HepG2 (cell line): ENCODE results near the gene FRMD8. TPM values are rescaled to one million over a fixed set of nuclear protein-coding genes. Genes with fewer than 3 reads are reported as not detected.

Experiments used
- GATAD1 ChIP-seq: IDR thresholded peaks from 2 replicates; pipeline ENCODE4 v1.6.1; 2016; ENCODE audit warnings: missing genetic modification reagents, missing compliant biosample characterization
- GTF3A ChIP-seq: sonication (generic); formaldehyde crosslinking; conservative IDR thresholded peaks from 2 replicates; pipeline ENCODE4 v1.4.0; 2020; ENCODE audit warnings: mild to moderate bottlenecking, missing genetic modification reagents
- KDM5A ChIP-seq: fragments of 200-600 bp; sonication (generic); IDR thresholded peaks from 2 replicates; pipeline ENCODE4 v1.7.0; 2018; ENCODE audit warnings: antibody characterized with exemption, mild to moderate bottlenecking, low read length, borderline replicate concordance
- KLF6 ChIP-seq: IDR thresholded peaks from 2 replicates; pipeline ENCODE4 v1.8.0; 2016; ENCODE audit warnings: missing biosample characterization, missing genetic modification reagents
- KMT2B ChIP-seq: IDR thresholded peaks from 2 replicates; pipeline ENCODE4 v1.6.1; 2016; ENCODE audit warnings: missing genetic modification reagents, missing compliant biosample characterization
- MEIS2 ChIP-seq: sonication (generic); formaldehyde crosslinking; IDR thresholded peaks from 2 replicates; pipeline ENCODE4 v1.9.0; 2021; ENCODE audit warnings: mild to moderate bottlenecking, missing genetic modification reagents
- PTBP1 ChIP-seq: fragments of 200-400 bp; formaldehyde crosslinking; IDR thresholded peaks from 2 replicates; pipeline ENCODE4 v1.6.1; 2018; ENCODE audit warnings: low read length, low read depth; ENCODE audit not compliant: poor library complexity, severe bottlenecking
- SIX1 ChIP-seq: sonication (generic); formaldehyde crosslinking; IDR thresholded peaks from 2 replicates; pipeline ENCODE4 v1.4.0; 2020; ENCODE audit warnings: missing genetic modification reagents, borderline replicate concordance
- SOX13 ChIP-seq, 3 experiments: fragments of 450-650 bp in 1 of 3; sonication (generic) in 1 of 3; formaldehyde crosslinking in 1 of 3; IDR thresholded peaks in 2 of 3; conservative IDR thresholded peaks in 1 of 3; 2 replicates each; pipeline versions ENCODE4 v1.5.0 to v1.6.1; 2016 to 2020; ENCODE audit warnings: antibody characterized with exemption in 1 of 3, mild to moderate bottlenecking in 1 of 3, missing compliant biosample characterization in 1 of 3, missing genetic modification reagents in 1 of 3, moderate library complexity in 1 of 3
- TEAD3 ChIP-seq: optimal IDR thresholded peaks from 2 replicates; pipeline ENCODE3; 2016; ENCODE audit warnings: borderline replicate concordance
- ZNF331 ChIP-seq: sonication (generic); formaldehyde crosslinking; IDR thresholded peaks from 2 replicates; pipeline ENCODE4 v1.4.0; 2020; ENCODE audit warnings: missing genetic modification reagents
- ZNF792 ChIP-seq: IDR thresholded peaks from 2 replicates; pipeline ENCODE4 v1.6.1; 2016
- polyA plus RNA-seq, 8 experiments: library from polyadenylated mRNA; depleted of rRNA in 3 of 8; stranded (reverse) in 7 of 8; unstranded in 1 of 8; fragments of >200 nt; fragmentation: Illumina TruSeq in 4 of 8; extraction: Trizol in 4 of 8; gene quantifications; 2 replicates each; pipeline versions ENCODE4 v1.2.1 to v1.2.3, GENCODE V29; 2011 to 2016; ENCODE audit warnings: low read depth in 4 of 8, missing spikeins in 1 of 8, mixed read lengths in 1 of 8; ENCODE audit not compliant: insufficient read depth in 1 of 8
- total RNA-seq, 5 experiments: library from RNA; depleted of rRNA; stranded (reverse); fragments of >200 nt; fragmentation: Illumina TruSeq; extraction: Trizol; gene quantifications; 2 replicates each; pipeline ENCODE4 v1.2.3, GENCODE V29; 2016; ENCODE audit warnings: low read depth in 1 of 5
- TF ChIP-seq, protein P1 (sequence below): sonication (generic); formaldehyde crosslinking; IDR thresholded peaks from 2 replicates; pipeline ENCODE4 v1.4.0; 2020; ENCODE audit warnings: missing genetic modification reagents
- TF ChIP-seq, protein P2 (sequence below): sonication (generic); formaldehyde crosslinking; IDR thresholded peaks from 2 replicates; pipeline ENCODE4 v1.4.0; 2020; ENCODE audit warnings: missing genetic modification reagents, borderline replicate concordance
- TF ChIP-seq, protein P3 (sequence below): sonication (generic); formaldehyde crosslinking; IDR thresholded peaks from 2 replicates; pipeline ENCODE4 v1.4.0; 2020; ENCODE audit warnings: missing genetic modification reagents
- TF ChIP-seq, protein P4 (sequence below): sonication (generic); formaldehyde crosslinking; IDR thresholded peaks from 2 replicates; pipeline ENCODE4 v1.4.0; 2020; ENCODE audit warnings: missing genetic modification reagents, borderline replicate concordance

Gene FRMD8
- total and polyA plus RNA-seq, 2 of the 13 experiments (the other 11 are each of a cell fraction or from before 2014, with no cell fraction given): 5.8 to 20.6 TPM

DNA sequence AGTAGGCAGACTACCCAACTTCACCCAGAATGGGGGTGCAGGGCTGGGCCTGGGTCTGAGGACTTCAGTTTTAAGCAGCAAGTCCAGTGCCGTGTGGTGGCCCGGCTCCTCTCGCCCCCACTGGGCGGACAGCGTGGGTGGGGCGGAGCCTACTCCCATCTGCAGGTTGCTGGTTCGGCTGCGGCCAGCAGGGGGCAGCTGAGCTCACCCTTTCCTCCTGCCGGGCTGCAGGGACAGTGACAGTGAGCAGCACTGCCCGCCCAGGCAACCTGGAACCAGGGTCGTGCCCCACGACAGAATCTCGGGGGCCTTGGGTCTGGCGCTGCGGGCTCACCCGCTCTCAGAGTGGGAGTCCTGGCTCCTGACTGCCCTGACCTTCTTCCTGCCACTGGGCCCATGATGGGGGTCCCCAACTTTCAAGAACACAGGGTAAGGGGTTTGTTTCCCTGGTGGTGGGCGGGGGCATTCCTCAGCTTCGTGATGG lies 29.9 kb downstream of the FRMD8 start (continued):
- TF ChIP-seq, protein P1, sequence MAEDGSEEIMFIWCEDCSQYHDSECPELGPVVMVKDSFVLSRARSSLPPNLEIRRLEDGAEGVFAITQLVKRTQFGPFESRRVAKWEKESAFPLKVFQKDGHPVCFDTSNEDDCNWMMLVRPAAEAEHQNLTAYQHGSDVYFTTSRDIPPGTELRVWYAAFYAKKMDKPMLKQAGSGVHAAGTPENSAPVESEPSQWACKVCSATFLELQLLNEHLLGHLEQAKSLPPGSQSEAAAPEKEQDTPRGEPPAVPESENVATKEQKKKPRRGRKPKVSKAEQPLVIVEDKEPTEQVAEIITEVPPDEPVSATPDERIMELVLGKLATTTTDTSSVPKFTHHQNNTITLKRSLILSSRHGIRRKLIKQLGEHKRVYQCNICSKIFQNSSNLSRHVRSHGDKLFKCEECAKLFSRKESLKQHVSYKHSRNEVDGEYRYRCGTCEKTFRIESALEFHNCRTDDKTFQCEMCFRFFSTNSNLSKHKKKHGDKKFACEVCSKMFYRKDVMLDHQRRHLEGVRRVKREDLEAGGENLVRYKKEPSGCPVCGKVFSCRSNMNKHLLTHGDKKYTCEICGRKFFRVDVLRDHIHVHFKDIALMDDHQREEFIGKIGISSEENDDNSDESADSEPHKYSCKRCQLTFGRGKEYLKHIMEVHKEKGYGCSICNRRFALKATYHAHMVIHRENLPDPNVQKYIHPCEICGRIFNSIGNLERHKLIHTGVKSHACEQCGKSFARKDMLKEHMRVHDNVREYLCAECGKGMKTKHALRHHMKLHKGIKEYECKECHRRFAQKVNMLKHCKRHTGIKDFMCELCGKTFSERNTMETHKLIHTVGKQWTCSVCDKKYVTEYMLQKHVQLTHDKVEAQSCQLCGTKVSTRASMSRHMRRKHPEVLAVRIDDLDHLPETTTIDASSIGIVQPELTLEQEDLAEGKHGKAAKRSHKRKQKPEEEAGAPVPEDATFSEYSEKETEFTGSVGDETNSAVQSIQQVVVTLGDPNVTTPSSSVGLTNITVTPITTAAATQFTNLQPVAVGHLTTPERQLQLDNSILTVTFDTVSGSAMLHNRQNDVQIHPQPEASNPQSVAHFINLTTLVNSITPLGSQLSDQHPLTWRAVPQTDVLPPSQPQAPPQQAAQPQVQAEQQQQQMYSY (CRISPR knock-in tag): 0 out of 2 replicates have a peak, but pooled peaks have one; percentile 15
- TF ChIP-seq KMT2B (CRISPR knock-in tag) (no peak), TEAD3 (peak; percentile 49), PTBP1 (peak; percentile 55), KLF6 (CRISPR knock-in tag) (peak; percentile 45; the same call in 1 of the 2 replicates), SOX13 (IDR thresholded peaks at IDR 0.05) (no peak), SOX13 (CRISPR knock-in tag; conservative IDR thresholded peaks at IDR 0.05 in 1 of 2, IDR thresholded peaks at IDR 0.05 in 1 of 2) (peak in 1 of 2 experiments; percentile 35; a peak in 1 of 4 replicates), GTF3A (CRISPR knock-in tag) (no peak), GATAD1 (0 out of 2 replicates have a peak, but pooled peaks have one; percentile 28), ZNF792 (CRISPR knock-in tag) (peak; percentile 71; the same call in 1 of the 2 replicates), MEIS2 (CRISPR knock-in tag) (peak; percentile 73; the same call in 1 of the 2 replicates), SIX1 (no peak), KDM5A (no peak; the same call in 1 of the 2 replicates), ZNF331 (CRISPR knock-in tag) (peak; percentile 74; the same call in 1 of the 2 replicates)
- TF ChIP-seq, protein P2, sequence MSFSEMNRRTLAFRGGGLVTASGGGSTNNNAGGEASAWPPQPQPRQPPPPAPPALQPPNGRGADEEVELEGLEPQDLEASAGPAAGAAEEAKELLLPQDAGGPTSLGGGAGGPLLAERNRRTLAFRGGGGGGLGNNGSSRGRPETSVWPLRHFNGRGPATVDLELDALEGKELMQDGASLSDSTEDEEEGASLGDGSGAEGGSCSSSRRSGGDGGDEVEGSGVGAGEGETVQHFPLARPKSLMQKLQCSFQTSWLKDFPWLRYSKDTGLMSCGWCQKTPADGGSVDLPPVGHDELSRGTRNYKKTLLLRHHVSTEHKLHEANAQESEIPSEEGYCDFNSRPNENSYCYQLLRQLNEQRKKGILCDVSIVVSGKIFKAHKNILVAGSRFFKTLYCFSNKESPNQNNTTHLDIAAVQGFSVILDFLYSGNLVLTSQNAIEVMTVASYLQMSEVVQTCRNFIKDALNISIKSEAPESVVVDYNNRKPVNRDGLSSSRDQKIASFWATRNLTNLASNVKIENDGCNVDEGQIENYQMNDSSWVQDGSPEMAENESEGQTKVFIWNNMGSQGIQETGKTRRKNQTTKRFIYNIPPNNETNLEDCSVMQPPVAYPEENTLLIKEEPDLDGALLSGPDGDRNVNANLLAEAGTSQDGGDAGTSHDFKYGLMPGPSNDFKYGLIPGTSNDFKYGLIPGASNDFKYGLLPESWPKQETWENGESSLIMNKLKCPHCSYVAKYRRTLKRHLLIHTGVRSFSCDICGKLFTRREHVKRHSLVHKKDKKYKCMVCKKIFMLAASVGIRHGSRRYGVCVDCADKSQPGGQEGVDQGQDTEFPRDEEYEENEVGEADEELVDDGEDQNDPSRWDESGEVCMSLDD (CRISPR knock-in tag): peak; percentile 33; the same call in 1 of the 2 replicates
- TF ChIP-seq, protein P3, sequence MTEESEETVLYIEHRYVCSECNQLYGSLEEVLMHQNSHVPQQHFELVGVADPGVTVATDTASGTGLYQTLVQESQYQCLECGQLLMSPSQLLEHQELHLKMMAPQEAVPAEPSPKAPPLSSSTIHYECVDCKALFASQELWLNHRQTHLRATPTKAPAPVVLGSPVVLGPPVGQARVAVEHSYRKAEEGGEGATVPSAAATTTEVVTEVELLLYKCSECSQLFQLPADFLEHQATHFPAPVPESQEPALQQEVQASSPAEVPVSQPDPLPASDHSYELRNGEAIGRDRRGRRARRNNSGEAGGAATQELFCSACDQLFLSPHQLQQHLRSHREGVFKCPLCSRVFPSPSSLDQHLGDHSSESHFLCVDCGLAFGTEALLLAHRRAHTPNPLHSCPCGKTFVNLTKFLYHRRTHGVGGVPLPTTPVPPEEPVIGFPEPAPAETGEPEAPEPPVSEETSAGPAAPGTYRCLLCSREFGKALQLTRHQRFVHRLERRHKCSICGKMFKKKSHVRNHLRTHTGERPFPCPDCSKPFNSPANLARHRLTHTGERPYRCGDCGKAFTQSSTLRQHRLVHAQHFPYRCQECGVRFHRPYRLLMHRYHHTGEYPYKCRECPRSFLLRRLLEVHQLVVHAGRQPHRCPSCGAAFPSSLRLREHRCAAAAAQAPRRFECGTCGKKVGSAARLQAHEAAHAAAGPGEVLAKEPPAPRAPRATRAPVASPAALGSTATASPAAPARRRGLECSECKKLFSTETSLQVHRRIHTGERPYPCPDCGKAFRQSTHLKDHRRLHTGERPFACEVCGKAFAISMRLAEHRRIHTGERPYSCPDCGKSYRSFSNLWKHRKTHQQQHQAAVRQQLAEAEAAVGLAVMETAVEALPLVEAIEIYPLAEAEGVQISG (CRISPR knock-in tag): no peak; the same call in 1 of the 2 replicates
- TF ChIP-seq, protein P4, sequence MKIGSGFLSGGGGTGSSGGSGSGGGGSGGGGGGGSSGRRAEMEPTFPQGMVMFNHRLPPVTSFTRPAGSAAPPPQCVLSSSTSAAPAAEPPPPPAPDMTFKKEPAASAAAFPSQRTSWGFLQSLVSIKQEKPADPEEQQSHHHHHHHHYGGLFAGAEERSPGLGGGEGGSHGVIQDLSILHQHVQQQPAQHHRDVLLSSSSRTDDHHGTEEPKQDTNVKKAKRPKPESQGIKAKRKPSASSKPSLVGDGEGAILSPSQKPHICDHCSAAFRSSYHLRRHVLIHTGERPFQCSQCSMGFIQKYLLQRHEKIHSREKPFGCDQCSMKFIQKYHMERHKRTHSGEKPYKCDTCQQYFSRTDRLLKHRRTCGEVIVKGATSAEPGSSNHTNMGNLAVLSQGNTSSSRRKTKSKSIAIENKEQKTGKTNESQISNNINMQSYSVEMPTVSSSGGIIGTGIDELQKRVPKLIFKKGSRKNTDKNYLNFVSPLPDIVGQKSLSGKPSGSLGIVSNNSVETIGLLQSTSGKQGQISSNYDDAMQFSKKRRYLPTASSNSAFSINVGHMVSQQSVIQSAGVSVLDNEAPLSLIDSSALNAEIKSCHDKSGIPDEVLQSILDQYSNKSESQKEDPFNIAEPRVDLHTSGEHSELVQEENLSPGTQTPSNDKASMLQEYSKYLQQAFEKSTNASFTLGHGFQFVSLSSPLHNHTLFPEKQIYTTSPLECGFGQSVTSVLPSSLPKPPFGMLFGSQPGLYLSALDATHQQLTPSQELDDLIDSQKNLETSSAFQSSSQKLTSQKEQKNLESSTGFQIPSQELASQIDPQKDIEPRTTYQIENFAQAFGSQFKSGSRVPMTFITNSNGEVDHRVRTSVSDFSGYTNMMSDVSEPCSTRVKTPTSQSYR (CRISPR knock-in tag): peak; percentile 23; the same call in 1 of the 2 replicates
